Tibial artery (tissue), 4 donors: ENCODE results near the gene BDKRB2.
"Not testable (repeated sequence)": the region's sequence is repeated elsewhere in the genome, so short reads cannot be mapped to it uniquely, and the experiment has no call there.

Source experiments
- DNase-seq, 2 donors: peaks; one replicate each; pipeline ENCODE4 v3.0.0-alpha.2; 2019
- H3K27ac ChIP-seq, 2 donors: fragments of 200-600 bp; sonication (generic) in 1 of 2; 1 replicate in 1 of 2; 2 replicates in 1 of 2; pipeline ENCODE4 v1.5.1; 2018 to 2019; ENCODE audit warnings: mild to moderate bottlenecking in 1 of 2
- H3K27me3 ChIP-seq, 2 donors: fragments of 200-600 bp; sonication (generic) in 1 of 2; one replicate each; pipeline versions ENCODE4 v1.5.1 to v1.6.0; 2016 to 2019
- H3K36me3 ChIP-seq, 3 donors: fragments of 200-600 bp; sonication (generic) in 2 of 3; one replicate each; pipeline ENCODE4 v1.5.1; 2016 to 2019; ENCODE audit warnings: mild to moderate bottlenecking in 2 of 3
- H3K4me1 ChIP-seq, 4 donors: fragments of 200-600 bp; sonication (generic) in 2 of 4; 1 replicate in 3 of 4; 2 replicates in 1 of 4; pipeline ENCODE4 v1.5.1; 2016 to 2019
- H3K4me3 ChIP-seq, 2 donors: fragments of 200-600 bp; sonication (generic) in 1 of 2; 1 replicate in 1 of 2; 2 replicates in 1 of 2; pipeline ENCODE4 v1.5.1; 2018 to 2019; ENCODE audit warnings: mild to moderate bottlenecking in 2 of 2
- H3K9me3 ChIP-seq, 3 donors: fragments of 200-600 bp; sonication (generic) in 1 of 3; one replicate each; pipeline ENCODE4 v1.5.1; 2016 to 2019
- intact Hi-C: fragments of 100-400 bp; cut with DNase I; formaldehyde crosslinking; loops from one replicate; pipeline ENCODE4 v1.15.0; 2023; ENCODE audit warnings: low total_unique reads
- TF ChIP-seq, protein P1 (sequence below), 2 experiments: fragments of 200-600 bp in 1 of 2; fragments of 450-650 bp in 1 of 2; IDR thresholded peaks; one replicate each; pipeline ENCODE4 v1.5.1; 2017 to 2019; ENCODE audit warnings: antibody characterized with exemption in 2 of 2, mild to moderate bottlenecking in 1 of 2, moderate library complexity in 1 of 2

The BDKRB2 gene

GRCh38 chr14:96237641-96238040 is 33.0 kb downstream of the BDKRB2 start:
- no peak for DNase-seq
- TF ChIP-seq, protein P1, sequence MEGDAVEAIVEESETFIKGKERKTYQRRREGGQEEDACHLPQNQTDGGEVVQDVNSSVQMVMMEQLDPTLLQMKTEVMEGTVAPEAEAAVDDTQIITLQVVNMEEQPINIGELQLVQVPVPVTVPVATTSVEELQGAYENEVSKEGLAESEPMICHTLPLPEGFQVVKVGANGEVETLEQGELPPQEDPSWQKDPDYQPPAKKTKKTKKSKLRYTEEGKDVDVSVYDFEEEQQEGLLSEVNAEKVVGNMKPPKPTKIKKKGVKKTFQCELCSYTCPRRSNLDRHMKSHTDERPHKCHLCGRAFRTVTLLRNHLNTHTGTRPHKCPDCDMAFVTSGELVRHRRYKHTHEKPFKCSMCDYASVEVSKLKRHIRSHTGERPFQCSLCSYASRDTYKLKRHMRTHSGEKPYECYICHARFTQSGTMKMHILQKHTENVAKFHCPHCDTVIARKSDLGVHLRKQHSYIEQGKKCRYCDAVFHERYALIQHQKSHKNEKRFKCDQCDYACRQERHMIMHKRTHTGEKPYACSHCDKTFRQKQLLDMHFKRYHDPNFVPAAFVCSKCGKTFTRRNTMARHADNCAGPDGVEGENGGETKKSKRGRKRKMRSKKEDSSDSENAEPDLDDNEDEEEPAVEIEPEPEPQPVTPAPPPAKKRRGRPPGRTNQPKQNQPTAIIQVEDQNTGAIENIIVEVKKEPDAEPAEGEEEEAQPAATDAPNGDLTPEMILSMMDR (IDR thresholded peaks at IDR 0.05) = no peak
- H3K4me3 ChIP-seq = no peak overlapping the region
- intact Hi-C loops = no loop called here
- no peaks in the 10 kb centered on the region for H3K36me3 ChIP-seq
- no peak overlapping the region for H3K27ac ChIP-seq
- peaks cover 0 to 16% of the 10 kb centered on the region in 2 donors for H3K27me3 ChIP-seq
- no peaks in the 10 kb centered on the region for H3K9me3 ChIP-seq
- no peaks in the 10 kb centered on the region for H3K4me1 ChIP-seq

GRCh38 chr14:96238676-96239265 is 34.1 kb downstream of the BDKRB2 start:
- no peaks in the 10 kb centered on the region for H3K9me3 ChIP-seq
- H3K27me3 ChIP-seq = peaks cover 0 to 16% of the 10 kb centered on the region in 2 donors
- no peaks in the 10 kb centered on the region for H3K4me1 ChIP-seq
- H3K36me3 ChIP-seq = no peaks in the 10 kb centered on the region
- no peak for DNase-seq
- H3K27ac ChIP-seq = no peak overlapping the region
- H3K4me3 ChIP-seq = no peak overlapping the region
- intact Hi-C loops = no loop called here
- TF ChIP-seq, protein P1 (IDR thresholded peaks at IDR 0.05) = no peak

DNA sequence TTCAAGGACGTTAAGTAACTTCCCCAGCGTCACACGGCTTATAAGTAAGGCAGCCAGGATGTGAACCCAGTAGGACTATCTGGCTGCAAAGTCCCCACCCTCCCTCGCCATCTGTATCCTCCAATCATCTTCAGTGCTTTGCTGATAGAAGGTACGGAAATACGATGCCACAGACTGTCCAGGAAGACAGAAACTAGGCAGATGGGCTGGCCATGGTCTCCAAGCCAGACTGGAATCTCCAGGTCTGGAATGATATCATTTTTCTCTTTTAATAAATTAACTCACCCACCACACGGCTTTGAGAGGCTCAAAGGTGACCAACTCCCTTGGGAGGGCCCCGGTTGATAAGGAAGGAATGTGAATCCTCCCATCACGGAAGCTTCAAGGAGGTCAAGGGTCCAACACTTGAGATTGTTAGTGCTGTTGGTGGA is 35.1 kb downstream of the BDKRB2 start:
- Histone ChIP-seq H3K4me3 (no peak overlapping the region), H3K9me3 (no peaks in the 10 kb centered on the region), H3K27me3 (peaks cover 0 to 16% of the 10 kb centered on the region in 2 donors), H3K36me3 (no peaks in the 10 kb centered on the region), H3K27ac (no peak overlapping the region), H3K4me1 (no peaks in the 10 kb centered on the region)
- intact Hi-C loops = no loop called here
- TF ChIP-seq, protein P1 (IDR thresholded peaks at IDR 0.05) = no peak
- DNase-seq = no peak

- Histone ChIP-seq H3K4me1 (no peaks in the 10 kb centered on the region), H3K36me3 (no peaks in the 10 kb centered on the region), H3K9me3 (no peaks in the 10 kb centered on the region), H3K27me3 (peaks cover 0 to 16% of the 10 kb centered on the region in 2 donors), H3K27ac (no peak overlapping the region), H3K4me3 (no peak overlapping the region)
- DNase-seq = no peak
- TF ChIP-seq, protein P1 (IDR thresholded peaks at IDR 0.05) = no peak
- intact Hi-C loops = no loop called here
Measured at GRCh38 chr14:96240641-96241040, 36.0 kb downstream of the BDKRB2 start.

GRCh38 chr14:96242126-96242525 is 37.5 kb downstream of the BDKRB2 start:
- no peak overlapping the region for H3K4me3 ChIP-seq
- intact Hi-C loops = no loop called here
- no peaks in the 10 kb centered on the region for H3K9me3 ChIP-seq
- no peaks in the 10 kb centered on the region for H3K36me3 ChIP-seq
- TF ChIP-seq, protein P1 (IDR thresholded peaks at IDR 0.05) = no peak
- H3K4me1 ChIP-seq = no peaks in the 10 kb centered on the region
- no peak for DNase-seq
- no peak overlapping the region for H3K27ac ChIP-seq
- peaks cover 0 to 16% of the 10 kb centered on the region in 2 donors for H3K27me3 ChIP-seq

- no peak for DNase-seq
- Histone ChIP-seq H3K27me3 (peaks cover 0 to 17% of the 10 kb centered on the region in 2 donors), H3K9me3 (no peaks in the 10 kb centered on the region), H3K4me3 (no peak overlapping the region), H3K4me1 (no peaks in the 10 kb centered on the region), H3K36me3 (no peaks in the 10 kb centered on the region), H3K27ac (no peak overlapping the region)
- TF ChIP-seq, protein P1 (IDR thresholded peaks at IDR 0.05) = no peak
- intact Hi-C loops = no loop called here
Measured at GRCh38 chr14:96243785-96244184, 39.1 kb downstream of the BDKRB2 start.

GRCh38 chr14:96245074-96245473 is 40.4 kb downstream of the BDKRB2 start:
- H3K4me1 ChIP-seq, H3K4me3 ChIP-seq, H3K36me3 ChIP-seq, DNase-seq, intact Hi-C loops, H3K9me3 ChIP-seq, H3K27ac ChIP-seq: not testable (repeated sequence)
- H3K27me3 ChIP-seq = peaks cover 0 to 12% of the 10 kb centered on the region in 2 donors
